CD4-positive, alpha-beta T cell (primary cell): ENCODE results near the gene PRDM13. TPM values are rescaled to one million over a fixed set of nuclear protein-coding genes. Genes with fewer than 3 reads are reported as not detected.
A peak's percentile ranks its signal among the peaks of the same experiment; 100 is the strongest.

Experiments used
- ATAC-seq: fragments of 200-7000 bp; cut with Tn5 transposase; one replicate; pipeline ENCODE4 v1.10.0; 2022; ENCODE audit warnings: mild to moderate bottlenecking; ENCODE audit not compliant: poor library complexity
- CTCF ChIA-PET: fragments of 350-600 bp; sonication (Branson Sonifier 250); formaldehyde crosslinking; loops from one replicate; lab custom pipeline; 2021; ENCODE audit warnings: antibody characterized with exemption, inconsistent platforms; lab: Charles Lee
- POLR2A ChIA-PET: fragments of 350-600 bp; sonication (Branson Sonifier 250); formaldehyde crosslinking; loops from one replicate; lab custom pipeline; 2021; ENCODE audit warnings: antibody characterized with exemption, inconsistent platforms; lab: Charles Lee
- DNase-seq, 14 experiments: peaks; one replicate each; pipeline ENCODE4 v3.0.0-alpha.2; 2013 to 2020; ENCODE audit warnings: mixed read lengths in 2 of 14
- H3K27ac ChIP-seq, 2 donors: one replicate each; pipeline versions ENCODE4 v1.5.1 to v1.7.0; 2013; ENCODE audit warnings: low read length in 2 of 2, low read depth in 1 of 2, mild to moderate bottlenecking in 1 of 2
- H3K27me3 ChIP-seq, 2 experiments: 1 replicate in 1 of 2; 2 replicates in 1 of 2; pipeline versions ENCODE4 v1.6.1 to v1.7.0; 2013; ENCODE audit warnings: low read length in 2 of 2, control low read depth in 1 of 2, mild to moderate bottlenecking in 1 of 2, moderate library complexity in 1 of 2; ENCODE audit not compliant: insufficient read depth in 2 of 2, control insufficient read depth in 1 of 2
- H3K36me3 ChIP-seq: one replicate; pipeline ENCODE4 v1.6.1; 2013; ENCODE audit warnings: low read length, control low read depth; ENCODE audit not compliant: insufficient read depth
- H3K4me1 ChIP-seq: one replicate; pipeline ENCODE4 v1.6.1; 2013; ENCODE audit warnings: low read length, control low read depth; ENCODE audit not compliant: insufficient read depth
- H3K4me3 ChIP-seq: one replicate; pipeline ENCODE4 v1.5.1; 2013; ENCODE audit warnings: mild to moderate bottlenecking, low read length, moderate library complexity
- H3K9me3 ChIP-seq, 2 experiments: 1 replicate in 1 of 2; 2 replicates in 1 of 2; pipeline versions ENCODE4 v1.6.1 to v1.7.0; 2013; ENCODE audit warnings: low read length in 2 of 2, mild to moderate bottlenecking in 2 of 2, control low read depth in 1 of 2, moderate library complexity in 1 of 2; ENCODE audit not compliant: control insufficient read depth in 1 of 2, insufficient read depth in 1 of 2
- H3K27ac Mint-ChIP-seq: one replicate; pipeline ENCODE4 v1.8.0; 2020; ENCODE audit warnings: mixed read lengths
- H3K27me3 Mint-ChIP-seq: one replicate; pipeline ENCODE4 v1.8.0; 2021; ENCODE audit warnings: mixed read lengths
- H3K36me3 Mint-ChIP-seq: one replicate; pipeline ENCODE4 v1.8.0; 2021; ENCODE audit warnings: low read depth, mixed read lengths
- H3K4me1 Mint-ChIP-seq: one replicate; pipeline ENCODE4 v1.8.0; 2021; ENCODE audit warnings: low read depth, mixed read lengths
- H3K4me3 Mint-ChIP-seq: one replicate; pipeline ENCODE4 v1.8.0; 2020; ENCODE audit warnings: mild to moderate bottlenecking, mixed read lengths
- H3K9me3 Mint-ChIP-seq: one replicate; pipeline ENCODE4 v1.8.0; 2020; ENCODE audit warnings: mixed read lengths
- intact Hi-C, 2 experiments: fragments of 100-400 bp; cut with DNase I in 1 of 2; cut with micrococcal nuclease in 1 of 2; formaldehyde crosslinking; loops; one replicate each; pipeline versions ENCODE4 v1.15.1 to v1.9.0; 2023 to 2025; cut with DNase I, micrococcal nuclease
- total RNA-seq, 174 experiments: library from RNA in 2 of 174; stranded (reverse) in 2 of 174; gene quantifications; one replicate each; pipeline ENCODE4 v1.2.3 and lab custom pipeline; 2021 to 2026
- TF ChIP-seq, protein P1 (sequence below): fragments of 200-600 bp; IDR thresholded peaks from one replicate; pipeline ENCODE4 v1.8.0; 2022; ENCODE audit warnings: antibody characterized with exemption, mild to moderate bottlenecking

PRDM13 gene
- total RNA-seq, 2 experiments from 2014 or later: not detected

DNA sequence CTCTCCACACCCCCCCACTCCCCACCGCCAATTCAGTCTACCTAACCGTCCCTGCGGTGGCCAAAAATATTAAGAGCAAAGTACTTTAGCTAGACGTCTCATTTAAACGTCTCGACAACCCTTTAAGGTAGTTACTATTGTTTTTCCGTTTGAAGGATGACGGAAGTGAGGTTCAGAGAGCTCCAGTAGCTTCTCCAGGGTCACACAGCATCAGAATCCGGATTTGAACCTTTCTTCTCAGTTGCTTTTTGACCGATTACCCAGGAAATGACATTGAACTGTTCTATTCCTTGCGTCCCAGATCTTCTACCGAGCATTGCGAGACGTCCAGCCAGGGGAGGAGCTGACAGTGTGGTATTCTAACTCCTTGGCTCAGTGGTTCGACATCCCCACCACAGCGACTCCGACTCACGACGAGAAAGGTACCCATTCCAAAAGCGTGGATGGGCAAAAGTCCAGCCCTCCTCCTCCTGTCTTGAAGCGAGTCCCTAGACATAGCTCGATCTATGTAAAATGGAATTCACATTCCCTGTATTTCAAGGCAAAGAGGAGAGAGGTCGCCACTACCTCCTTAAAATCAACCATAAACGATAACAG lies 2.4 kb downstream of the PRDM13 start:
- Histone ChIP-seq H3K4me3 (no peak overlapping the region), H3K27me3 (peaks cover 80 to 99% of the 10 kb centered on the region in 2 experiments), H3K27ac (no peak overlapping the region), H3K9me3 (peaks cover 13 to 49% of the 10 kb centered on the region in 2 experiments), H3K36me3 (no peaks in the 10 kb centered on the region), H3K4me1 (peaks cover 66% of the 10 kb centered on the region)
- Mint-ChIP-seq H3K27me3 (peaks cover 89% of the 10 kb centered on the region), H3K27ac (no peak overlapping the region), H3K36me3 (no peaks in the 10 kb centered on the region), H3K4me3 (no peak overlapping the region), H3K4me1 (peaks cover 54% of the 10 kb centered on the region), H3K9me3 (peaks cover 5% of the 10 kb centered on the region)
- intact Hi-C loops: no loop called here
- no peak for ATAC-seq
- CTCF ChIA-PET: no interaction called here
- DNase-seq: no peak
- POLR2A ChIA-PET: interaction anchor here (1.0 to 1.1 kb wide), 2 partner anchors 9 to 41 kb away, joined by 3 to 5 read pairs; partner anchors contain the start of gene CCNC
- TF ChIP-seq, protein P1, sequence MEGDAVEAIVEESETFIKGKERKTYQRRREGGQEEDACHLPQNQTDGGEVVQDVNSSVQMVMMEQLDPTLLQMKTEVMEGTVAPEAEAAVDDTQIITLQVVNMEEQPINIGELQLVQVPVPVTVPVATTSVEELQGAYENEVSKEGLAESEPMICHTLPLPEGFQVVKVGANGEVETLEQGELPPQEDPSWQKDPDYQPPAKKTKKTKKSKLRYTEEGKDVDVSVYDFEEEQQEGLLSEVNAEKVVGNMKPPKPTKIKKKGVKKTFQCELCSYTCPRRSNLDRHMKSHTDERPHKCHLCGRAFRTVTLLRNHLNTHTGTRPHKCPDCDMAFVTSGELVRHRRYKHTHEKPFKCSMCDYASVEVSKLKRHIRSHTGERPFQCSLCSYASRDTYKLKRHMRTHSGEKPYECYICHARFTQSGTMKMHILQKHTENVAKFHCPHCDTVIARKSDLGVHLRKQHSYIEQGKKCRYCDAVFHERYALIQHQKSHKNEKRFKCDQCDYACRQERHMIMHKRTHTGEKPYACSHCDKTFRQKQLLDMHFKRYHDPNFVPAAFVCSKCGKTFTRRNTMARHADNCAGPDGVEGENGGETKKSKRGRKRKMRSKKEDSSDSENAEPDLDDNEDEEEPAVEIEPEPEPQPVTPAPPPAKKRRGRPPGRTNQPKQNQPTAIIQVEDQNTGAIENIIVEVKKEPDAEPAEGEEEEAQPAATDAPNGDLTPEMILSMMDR: no peak

DNA sequence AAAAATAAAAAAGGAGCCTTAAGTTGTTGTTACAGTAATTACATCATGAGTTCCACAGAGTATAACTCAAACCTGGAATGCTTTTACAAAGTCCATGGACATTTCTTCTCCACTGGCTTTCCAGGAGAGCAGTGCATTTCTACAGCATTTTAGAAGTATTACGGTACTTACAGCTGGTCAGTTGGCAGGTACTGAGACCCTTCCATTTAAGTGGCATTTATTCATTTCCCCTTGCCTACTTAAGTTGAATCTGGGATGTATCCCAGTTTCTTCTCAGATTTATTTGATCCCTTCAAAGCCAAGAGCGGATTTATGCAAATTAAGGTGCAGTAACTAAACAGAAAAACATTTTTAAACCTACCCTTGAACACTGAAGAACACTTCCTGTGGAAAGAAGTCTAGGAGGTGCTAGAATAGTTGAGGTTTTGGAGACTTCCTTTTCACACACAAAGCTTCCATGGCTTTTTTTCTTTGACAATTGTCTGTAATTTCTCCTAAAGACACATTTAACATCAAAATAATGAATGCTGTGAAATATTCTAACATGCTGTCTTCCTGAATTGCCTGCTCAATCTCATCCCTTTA lies 3.4 kb downstream of the PRDM13 start:
- Mint-ChIP-seq H3K4me1 (peaks cover 52% of the 10 kb centered on the region), H3K27me3 (peaks cover 88% of the 10 kb centered on the region), H3K27ac (no peak overlapping the region), H3K4me3 (no peak overlapping the region), H3K9me3 (peaks cover 5% of the 10 kb centered on the region), H3K36me3 (no peaks in the 10 kb centered on the region)
- intact Hi-C loops: loop anchor here (10.0 kb wide), 2 partner anchors 765 to 855 kb away; partner anchors contain the start of gene SIM1 (in 1 of the 2)
- no peak overlapping the region for H3K4me3 ChIP-seq
- ATAC-seq: no peak
- TF ChIP-seq, protein P1: no peak
- peaks cover 13 to 48% of the 10 kb centered on the region in 2 experiments for H3K9me3 ChIP-seq
- no peak for DNase-seq
- ChIA-PET POLR2A (no interaction called here), CTCF (interaction anchor here (1.0 to 1.7 kb wide), 2 partner anchors 17 to 21 kb away, joined by 3 to 4 read pairs; no protein-coding TSS in a partner anchor)
- H3K27me3 ChIP-seq: peaks cover 79 to 99% of the 10 kb centered on the region in 2 experiments
- H3K36me3 ChIP-seq: no peaks in the 10 kb centered on the region
- H3K27ac ChIP-seq: no peak overlapping the region
- peaks cover 66% of the 10 kb centered on the region for H3K4me1 ChIP-seq

DNA sequence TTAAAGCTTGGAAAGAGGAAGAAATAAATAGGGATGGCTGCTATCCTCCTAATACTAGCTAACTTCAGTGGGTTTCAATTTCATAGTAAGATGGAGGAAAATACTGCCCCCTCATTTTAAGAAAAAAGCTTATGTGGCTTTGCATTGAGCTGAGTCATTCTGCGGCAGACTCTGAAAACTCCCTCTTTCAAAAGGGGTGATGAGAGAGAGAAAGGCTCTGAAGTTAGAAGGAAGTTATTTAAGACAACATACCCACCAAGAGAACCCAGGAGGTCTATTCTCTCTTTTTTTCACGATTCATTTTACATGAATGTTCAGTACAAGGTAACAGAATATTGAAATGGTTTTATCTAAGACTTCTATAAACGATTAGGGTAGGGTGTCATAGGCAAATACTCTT lies 4.5 kb downstream of the PRDM13 start:
- Mint-ChIP-seq H3K27ac (no peak overlapping the region), H3K4me3 (no peak overlapping the region), H3K9me3 (peaks cover 5% of the 10 kb centered on the region), H3K36me3 (no peaks in the 10 kb centered on the region), H3K27me3 (peaks cover 88% of the 10 kb centered on the region), H3K4me1 (peaks cover 50% of the 10 kb centered on the region)
- Histone ChIP-seq H3K4me3 (no peak overlapping the region), H3K36me3 (no peaks in the 10 kb centered on the region), H3K9me3 (peaks cover 13 to 43% of the 10 kb centered on the region in 2 experiments), H3K27ac (no peak overlapping the region), H3K27me3 (peaks cover 75 to 99% of the 10 kb centered on the region in 2 experiments), H3K4me1 (peaks cover 56% of the 10 kb centered on the region)
- ATAC-seq (no peak), DNase-seq (peak in 2 of 14 experiments; percentile 31 to 47)
- CTCF ChIA-PET: interaction anchor here (0.7 to 1.7 kb wide), 4 partner anchors 11 to 42 kb away, joined by 3 to 4 read pairs (median 4); partner anchors contain the start of gene CCNC
- POLR2A ChIA-PET: interaction anchor here (0.7 kb wide), 1 partner anchor 43 kb away, joined by 3 read pairs; the partner anchor contains the start of gene CCNC
- TF ChIP-seq, protein P1: no peak
- intact Hi-C loops: loop anchor here (10.0 kb wide), 2 partner anchors 766 to 854 kb away; partner anchors contain the start of gene SIM1 (in 1 of the 2)
